ENCODE results near the gene TEX44. TPM values are rescaled to one million over a fixed set of nuclear protein-coding genes. Genes with fewer than 3 reads are reported as not detected.

The TEX44 gene
- total and polyA plus RNA-seq, 2 of the 13 experiments (the other 11 are each of a cell fraction or from before 2014, with no cell fraction given) = not detected

DNA sequence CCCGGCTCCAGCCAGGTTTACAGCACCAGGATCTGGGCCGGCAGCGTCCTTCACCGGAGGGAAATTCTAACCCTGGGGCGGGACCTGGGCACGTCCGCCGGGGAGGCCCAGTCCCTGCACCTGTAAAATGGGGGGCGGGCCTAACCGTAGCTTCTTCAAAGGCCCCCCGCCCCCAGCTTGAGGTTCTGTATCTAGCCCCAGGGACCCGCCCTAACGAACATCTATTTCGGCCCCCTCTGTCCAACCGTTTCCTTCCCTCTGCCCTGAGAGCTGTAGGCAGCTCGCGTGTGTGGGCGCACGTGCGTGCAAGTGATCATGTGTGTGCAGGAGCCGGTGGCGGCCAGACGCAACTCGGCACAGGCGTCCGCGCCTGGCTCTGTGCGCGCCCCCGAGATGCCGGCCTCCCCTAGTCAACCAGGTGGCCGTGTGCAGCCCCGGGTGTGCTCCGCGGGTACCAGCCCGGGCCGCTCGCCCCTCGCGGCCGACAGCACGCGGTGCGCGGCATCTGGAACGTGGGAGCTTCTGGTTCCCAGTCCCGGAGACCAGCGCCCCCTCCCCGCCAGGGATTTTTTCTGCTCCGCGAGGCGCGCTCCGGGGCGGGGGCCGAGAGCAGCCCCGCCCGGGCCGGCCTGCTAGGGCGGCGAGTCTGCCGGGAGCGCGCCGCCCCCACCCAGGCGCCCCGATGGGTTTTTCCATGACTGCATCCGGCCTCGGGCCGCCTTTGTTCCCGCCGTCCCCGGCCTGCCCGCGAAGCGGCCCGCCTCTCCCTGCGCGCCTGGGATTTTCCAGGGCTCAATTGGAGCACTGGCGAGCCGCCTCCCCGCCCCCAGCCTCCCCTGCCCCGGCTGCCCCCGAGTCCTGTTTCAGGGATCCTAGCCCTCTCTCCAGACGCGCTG lies 21.2 kb downstream of the TEX44 start (continued):
- TF ChIP-seq, protein P1, sequence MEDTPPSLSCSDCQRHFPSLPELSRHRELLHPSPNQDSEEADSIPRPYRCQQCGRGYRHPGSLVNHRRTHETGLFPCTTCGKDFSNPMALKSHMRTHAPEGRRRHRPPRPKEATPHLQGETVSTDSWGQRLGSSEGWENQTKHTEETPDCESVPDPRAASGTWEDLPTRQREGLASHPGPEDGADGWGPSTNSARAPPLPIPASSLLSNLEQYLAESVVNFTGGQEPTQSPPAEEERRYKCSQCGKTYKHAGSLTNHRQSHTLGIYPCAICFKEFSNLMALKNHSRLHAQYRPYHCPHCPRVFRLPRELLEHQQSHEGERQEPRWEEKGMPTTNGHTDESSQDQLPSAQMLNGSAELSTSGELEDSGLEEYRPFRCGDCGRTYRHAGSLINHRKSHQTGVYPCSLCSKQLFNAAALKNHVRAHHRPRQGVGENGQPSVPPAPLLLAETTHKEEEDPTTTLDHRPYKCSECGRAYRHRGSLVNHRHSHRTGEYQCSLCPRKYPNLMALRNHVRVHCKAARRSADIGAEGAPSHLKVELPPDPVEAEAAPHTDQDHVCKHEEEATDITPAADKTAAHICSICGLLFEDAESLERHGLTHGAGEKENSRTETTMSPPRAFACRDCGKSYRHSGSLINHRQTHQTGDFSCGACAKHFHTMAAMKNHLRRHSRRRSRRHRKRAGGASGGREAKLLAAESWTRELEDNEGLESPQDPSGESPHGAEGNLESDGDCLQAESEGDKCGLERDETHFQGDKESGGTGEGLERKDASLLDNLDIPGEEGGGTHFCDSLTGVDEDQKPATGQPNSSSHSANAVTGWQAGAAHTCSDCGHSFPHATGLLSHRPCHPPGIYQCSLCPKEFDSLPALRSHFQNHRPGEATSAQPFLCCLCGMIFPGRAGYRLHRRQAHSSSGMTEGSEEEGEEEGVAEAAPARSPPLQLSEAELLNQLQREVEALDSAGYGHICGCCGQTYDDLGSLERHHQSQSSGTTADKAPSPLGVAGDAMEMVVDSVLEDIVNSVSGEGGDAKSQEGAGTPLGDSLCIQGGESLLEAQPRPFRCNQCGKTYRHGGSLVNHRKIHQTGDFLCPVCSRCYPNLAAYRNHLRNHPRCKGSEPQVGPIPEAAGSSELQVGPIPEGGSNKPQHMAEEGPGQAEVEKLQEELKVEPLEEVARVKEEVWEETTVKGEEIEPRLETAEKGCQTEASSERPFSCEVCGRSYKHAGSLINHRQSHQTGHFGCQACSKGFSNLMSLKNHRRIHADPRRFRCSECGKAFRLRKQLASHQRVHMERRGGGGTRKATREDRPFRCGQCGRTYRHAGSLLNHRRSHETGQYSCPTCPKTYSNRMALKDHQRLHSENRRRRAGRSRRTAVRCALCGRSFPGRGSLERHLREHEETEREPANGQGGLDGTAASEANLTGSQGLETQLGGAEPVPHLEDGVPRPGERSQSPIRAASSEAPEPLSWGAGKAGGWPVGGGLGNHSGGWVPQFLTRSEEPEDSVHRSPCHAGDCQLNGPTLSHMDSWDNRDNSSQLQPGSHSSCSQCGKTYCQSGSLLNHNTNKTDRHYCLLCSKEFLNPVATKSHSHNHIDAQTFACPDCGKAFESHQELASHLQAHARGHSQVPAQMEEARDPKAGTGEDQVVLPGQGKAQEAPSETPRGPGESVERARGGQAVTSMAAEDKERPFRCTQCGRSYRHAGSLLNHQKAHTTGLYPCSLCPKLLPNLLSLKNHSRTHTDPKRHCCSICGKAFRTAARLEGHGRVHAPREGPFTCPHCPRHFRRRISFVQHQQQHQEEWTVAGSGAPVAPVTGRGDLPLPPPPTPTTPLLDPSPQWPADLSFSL (CRISPR knock-in tag; IDR thresholded peaks at IDR 0.05) = no peak
- TF ChIP-seq, protein P2, sequence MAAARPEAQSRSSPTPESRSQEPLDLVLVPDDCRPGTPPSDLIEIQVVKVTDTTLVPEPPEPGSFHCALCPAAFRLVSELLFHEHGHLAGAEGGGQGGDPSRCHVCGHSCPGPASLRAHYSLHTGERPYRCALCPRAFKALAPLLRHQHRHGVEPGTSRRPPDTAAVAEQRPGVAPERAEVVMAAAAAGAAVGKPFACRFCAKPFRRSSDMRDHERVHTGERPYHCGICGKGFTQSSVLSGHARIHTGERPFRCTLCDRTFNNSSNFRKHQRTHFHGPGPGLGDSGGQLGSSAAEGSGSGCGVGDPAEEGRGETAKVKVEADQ (CRISPR knock-in tag; IDR thresholded peaks at IDR 0.05; ENCODE audit: borderline replicate concordance) = no peak; the same call in none of the 2 replicates
- peak; percentile 82; the same call in 1 of the 2 replicates for TF ChIP-seq NCOA1 (CRISPR knock-in tag; IDR thresholded peaks at IDR 0.05)
- TF ChIP-seq, protein P3, sequence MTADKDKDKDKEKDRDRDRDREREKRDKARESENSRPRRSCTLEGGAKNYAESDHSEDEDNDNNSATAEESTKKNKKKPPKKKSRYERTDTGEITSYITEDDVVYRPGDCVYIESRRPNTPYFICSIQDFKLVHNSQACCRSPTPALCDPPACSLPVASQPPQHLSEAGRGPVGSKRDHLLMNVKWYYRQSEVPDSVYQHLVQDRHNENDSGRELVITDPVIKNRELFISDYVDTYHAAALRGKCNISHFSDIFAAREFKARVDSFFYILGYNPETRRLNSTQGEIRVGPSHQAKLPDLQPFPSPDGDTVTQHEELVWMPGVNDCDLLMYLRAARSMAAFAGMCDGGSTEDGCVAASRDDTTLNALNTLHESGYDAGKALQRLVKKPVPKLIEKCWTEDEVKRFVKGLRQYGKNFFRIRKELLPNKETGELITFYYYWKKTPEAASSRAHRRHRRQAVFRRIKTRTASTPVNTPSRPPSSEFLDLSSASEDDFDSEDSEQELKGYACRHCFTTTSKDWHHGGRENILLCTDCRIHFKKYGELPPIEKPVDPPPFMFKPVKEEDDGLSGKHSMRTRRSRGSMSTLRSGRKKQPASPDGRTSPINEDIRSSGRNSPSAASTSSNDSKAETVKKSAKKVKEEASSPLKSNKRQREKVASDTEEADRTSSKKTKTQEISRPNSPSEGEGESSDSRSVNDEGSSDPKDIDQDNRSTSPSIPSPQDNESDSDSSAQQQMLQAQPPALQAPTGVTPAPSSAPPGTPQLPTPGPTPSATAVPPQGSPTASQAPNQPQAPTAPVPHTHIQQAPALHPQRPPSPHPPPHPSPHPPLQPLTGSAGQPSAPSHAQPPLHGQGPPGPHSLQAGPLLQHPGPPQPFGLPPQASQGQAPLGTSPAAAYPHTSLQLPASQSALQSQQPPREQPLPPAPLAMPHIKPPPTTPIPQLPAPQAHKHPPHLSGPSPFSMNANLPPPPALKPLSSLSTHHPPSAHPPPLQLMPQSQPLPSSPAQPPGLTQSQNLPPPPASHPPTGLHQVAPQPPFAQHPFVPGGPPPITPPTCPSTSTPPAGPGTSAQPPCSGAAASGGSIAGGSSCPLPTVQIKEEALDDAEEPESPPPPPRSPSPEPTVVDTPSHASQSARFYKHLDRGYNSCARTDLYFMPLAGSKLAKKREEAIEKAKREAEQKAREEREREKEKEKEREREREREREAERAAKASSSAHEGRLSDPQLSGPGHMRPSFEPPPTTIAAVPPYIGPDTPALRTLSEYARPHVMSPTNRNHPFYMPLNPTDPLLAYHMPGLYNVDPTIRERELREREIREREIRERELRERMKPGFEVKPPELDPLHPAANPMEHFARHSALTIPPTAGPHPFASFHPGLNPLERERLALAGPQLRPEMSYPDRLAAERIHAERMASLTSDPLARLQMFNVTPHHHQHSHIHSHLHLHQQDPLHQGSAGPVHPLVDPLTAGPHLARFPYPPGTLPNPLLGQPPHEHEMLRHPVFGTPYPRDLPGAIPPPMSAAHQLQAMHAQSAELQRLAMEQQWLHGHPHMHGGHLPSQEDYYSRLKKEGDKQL (CRISPR knock-in tag; IDR thresholded peaks at IDR 0.05; ENCODE audit: low read depth) = peak; percentile 54; the same call in 1 of the 2 replicates
- 0 out of 2 replicates have a peak, but pooled peaks have one; percentile 88 for TF ChIP-seq ZFYVE20 (CRISPR knock-in tag; IDR thresholded peaks at IDR 0.05; ENCODE audit: borderline replicate concordance, low read depth)
- TF ChIP-seq TAF15 (IDR thresholded peaks at IDR 0.05; ENCODE audit: low read depth, low read length, poor library complexity, severe bottlenecking) = peak; percentile 7
- peak; percentile 71 for TF ChIP-seq HDAC1 (CRISPR knock-in tag; IDR thresholded peaks at IDR 0.05)
- TF ChIP-seq ZNF598 (CRISPR knock-in tag; IDR thresholded peaks at IDR 0.05; ENCODE audit: borderline replicate concordance) = no peak
- peak; percentile 94; the same call in 1 of the 2 replicates for TF ChIP-seq ZNF766 (CRISPR knock-in tag; IDR thresholded peaks at IDR 0.05; ENCODE audit: borderline replicate concordance)
- no peak for TF ChIP-seq PLRG1 (conservative IDR thresholded peaks at IDR 0.05)
- peak; percentile 68 for TF ChIP-seq ZFX (CRISPR knock-in tag; IDR thresholded peaks at IDR 0.05; ENCODE audit: low read depth)
- TF ChIP-seq NCOR1 (IDR thresholded peaks at IDR 0.05; ENCODE audit: borderline replicate concordance, low read length) = no peak
- no peak for TF ChIP-seq ZNF335 (CRISPR knock-in tag; IDR thresholded peaks at IDR 0.05)
- peak; percentile 60; the same call in 1 of the 2 replicates for TF ChIP-seq ZNF225 (CRISPR knock-in tag; IDR thresholded peaks at IDR 0.05)
- TF ChIP-seq ELF3 (CRISPR knock-in tag; IDR thresholded peaks at IDR 0.05) = 0 out of 2 replicates have a peak, but pooled peaks have one; percentile 66
